Fibroblast of lung (primary cell): ENCODE data around the gene CD300H. TPM values are rescaled to one million over a fixed set of nuclear protein-coding genes. Genes with fewer than 3 reads are reported as not detected.

Source experiments
- DNase-seq, 2 donors: peaks; one replicate each; pipeline versions ENCODE4 v3.0.0 to v3.0.0-alpha.2; 2010; ENCODE audit warnings: low read depth in 2 of 2
- H2AFZ ChIP-seq: 2 replicates; pipeline ENCODE4 v1.5.1; 2012; ENCODE audit warnings: low read length, control low read depth, inconsistent platforms
- H3K27ac ChIP-seq: 2 replicates; pipeline ENCODE4 v1.5.1; 2011; ENCODE audit warnings: low read length, control low read depth; ENCODE audit not compliant: insufficient read depth
- H3K27me3 ChIP-seq: 2 replicates; pipeline ENCODE4 v1.5.1; 2011; ENCODE audit warnings: mild to moderate bottlenecking, low read length; ENCODE audit not compliant: control insufficient read depth, insufficient read depth
- H3K36me3 ChIP-seq: 2 replicates; pipeline ENCODE4 v1.5.1; 2011; ENCODE audit warnings: low read length; ENCODE audit not compliant: control insufficient read depth, insufficient read depth
- H3K4me1 ChIP-seq: 2 replicates; pipeline ENCODE4 v1.5.1; 2011; ENCODE audit warnings: low read length; ENCODE audit not compliant: control insufficient read depth, insufficient read depth; ENCODE audit errors: extremely low read depth
- H3K4me2 ChIP-seq: 2 replicates; pipeline ENCODE4 v1.5.1; 2011; ENCODE audit warnings: low read length, control low read depth; ENCODE audit not compliant: insufficient read depth; ENCODE audit errors: extremely low read depth
- H3K4me3 ChIP-seq, 4 experiments: fragments of 200-600 bp in 1 of 4; sonication (generic) in 1 of 4; replicated peaks in 1 of 4; 2 replicates each; pipeline ENCODE4 v1.5.1; 2011 to 2016; ENCODE audit warnings: low read length in 4 of 4, low read depth in 3 of 4, mild to moderate bottlenecking in 3 of 4, control low read depth in 2 of 4, inconsistent platforms in 1 of 4, mixed read lengths in 1 of 4; ENCODE audit not compliant: insufficient read depth in 1 of 4; ENCODE audit errors: control extremely low read depth in 1 of 4
- H3K79me2 ChIP-seq: 2 replicates; pipeline ENCODE4 v1.5.1; 2012; ENCODE audit warnings: mild to moderate bottlenecking, low read length, inconsistent platforms; ENCODE audit not compliant: control insufficient read depth, insufficient read depth
- H3K9ac ChIP-seq: 2 replicates; pipeline ENCODE4 v1.5.1; 2011; ENCODE audit warnings: mild to moderate bottlenecking, low read length, control low read depth; ENCODE audit not compliant: insufficient read depth
- H3K9me3 ChIP-seq: 2 replicates; pipeline ENCODE4 v1.5.1; 2012; ENCODE audit warnings: low read depth, low read length; ENCODE audit not compliant: control insufficient read depth, insufficient read depth
- H4K20me1 ChIP-seq: 2 replicates; pipeline ENCODE4 v1.5.1; 2011; ENCODE audit warnings: low read length; ENCODE audit not compliant: control insufficient read depth, insufficient read depth; ENCODE audit errors: extremely low read depth
- CTCF ChIP-seq, 2 donors: IDR thresholded peaks in 1 of 2; conservative IDR thresholded peaks in 1 of 2; 1 replicate in 1 of 2; 2 replicates in 1 of 2; pipeline ENCODE4 v1.5.1; 2011 to 2012; ENCODE audit warnings: low read length in 2 of 2, control low read depth in 1 of 2, inconsistent platforms in 1 of 2, low read depth in 1 of 2, mild to moderate bottlenecking in 1 of 2
- EZH2 ChIP-seq: IDR thresholded peaks from 2 replicates; pipeline ENCODE4 v1.5.1; 2012; ENCODE audit warnings: low read length, control low read depth, mild to moderate bottlenecking; ENCODE audit errors: missing control alignments
- polyA plus RNA-seq, 2 donors: library from polyadenylated mRNA; depleted of rRNA in 1 of 2; stranded (reverse) in 1 of 2; unstranded in 1 of 2; fragments of >200 nt; gene quantifications; 2 replicates each; pipeline ENCODE4 v1.2.1, GENCODE V29; 2011 to 2012; ENCODE audit warnings: missing spikeins in 1 of 2
- total RNA-seq: library from RNA; depleted of rRNA; stranded (reverse); fragments of >200 nt; gene quantifications from 2 replicates; pipeline ENCODE4 v1.2.1, GENCODE V29; 2014

CD300H gene
- total and polyA plus RNA-seq, 2 donors (not counting 1 experiment from before 2014, with no cell fraction given): not detected

GRCh38 chr17:74555427-74555940 lies 11.8 kb downstream of the CD300H start:
- H4K20me1 ChIP-seq: no peaks in the 10 kb centered on the region
- H3K4me3 ChIP-seq: no peak overlapping the region
- no peaks in the 10 kb centered on the region for H3K79me2 ChIP-seq
- no peak overlapping the region for H2AFZ ChIP-seq
- TF ChIP-seq EZH2 (no peak), CTCF (conservative IDR thresholded peaks at IDR 0.05 in 1 of 2, IDR thresholded peaks at IDR 0.05 in 1 of 2; ENCODE audit: low read depth in 1 of 2, low read length in 2 of 2) (no peak)
- no peaks in the 10 kb centered on the region for H3K9me3 ChIP-seq
- H3K4me2 ChIP-seq: no peak overlapping the region
- H3K27ac ChIP-seq: no peak overlapping the region
- no peaks in the 10 kb centered on the region for H3K27me3 ChIP-seq
- H3K9ac ChIP-seq: no peak overlapping the region
- no peaks in the 10 kb centered on the region for H3K36me3 ChIP-seq
- no peaks in the 10 kb centered on the region for H3K4me1 ChIP-seq
- DNase-seq: no peak

- no peak overlapping the region for H2AFZ ChIP-seq
- no peaks in the 10 kb centered on the region for H4K20me1 ChIP-seq
- H3K79me2 ChIP-seq: no peaks in the 10 kb centered on the region
- no peak overlapping the region for H3K4me2 ChIP-seq
- no peak overlapping the region for H3K9ac ChIP-seq
- no peak overlapping the region for H3K4me3 ChIP-seq
- H3K9me3 ChIP-seq: no peaks in the 10 kb centered on the region
- H3K27me3 ChIP-seq: no peaks in the 10 kb centered on the region
- no peak for TF ChIP-seq EZH2
- no peak for TF ChIP-seq CTCF (conservative IDR thresholded peaks at IDR 0.05 in 1 of 2, IDR thresholded peaks at IDR 0.05 in 1 of 2; ENCODE audit: low read depth in 1 of 2, low read length in 2 of 2)
- no peak for DNase-seq
- H3K4me1 ChIP-seq: no peaks in the 10 kb centered on the region
- no peak overlapping the region for H3K27ac ChIP-seq
- no peaks in the 10 kb centered on the region for H3K36me3 ChIP-seq
Observed at GRCh38 chr17:74554909-74555308, 12.4 kb downstream of the CD300H start.

- no peaks in the 10 kb centered on the region for H3K79me2 ChIP-seq
- no peaks in the 10 kb centered on the region for H4K20me1 ChIP-seq
- H3K27me3 ChIP-seq: no peaks in the 10 kb centered on the region
- H3K4me3 ChIP-seq: no peak overlapping the region
- H3K9ac ChIP-seq: no peak overlapping the region
- no peak overlapping the region for H3K27ac ChIP-seq
- TF ChIP-seq EZH2: no peak
- TF ChIP-seq CTCF (conservative IDR thresholded peaks at IDR 0.05 in 1 of 2, IDR thresholded peaks at IDR 0.05 in 1 of 2; ENCODE audit: low read depth in 1 of 2, low read length in 2 of 2): no peak
- H3K36me3 ChIP-seq: no peaks in the 10 kb centered on the region
- H3K9me3 ChIP-seq: no peaks in the 10 kb centered on the region
- H2AFZ ChIP-seq: no peak overlapping the region
- DNase-seq: no peak
- H3K4me2 ChIP-seq: no peak overlapping the region
- H3K4me1 ChIP-seq: no peaks in the 10 kb centered on the region
Observed at GRCh38 chr17:74552037-74552436, 15.3 kb downstream of the CD300H start.
